HepG2 (cell line): ENCODE results near the gene NUDCD2. TPM values are rescaled to one million over a fixed set of nuclear protein-coding genes. Genes with fewer than 3 reads are reported as not detected.

ENCODE experiments used
- KDM3A ChIP-seq: IDR thresholded peaks from 2 replicates; pipeline ENCODE4 v1.6.1; 2018; ENCODE audit warnings: low read depth, missing compliant biosample characterization
- KLF15 ChIP-seq: sonication (generic); formaldehyde crosslinking; IDR thresholded peaks from 2 replicates; pipeline ENCODE4 v1.8.1; 2023; ENCODE audit warnings: borderline replicate concordance, mild to moderate bottlenecking, inconsistent platforms, missing genetic modification reagents, mixed read lengths
- MEIS2 ChIP-seq: sonication (generic); formaldehyde crosslinking; IDR thresholded peaks from 2 replicates; pipeline ENCODE4 v1.9.0; 2021; ENCODE audit warnings: mild to moderate bottlenecking, missing genetic modification reagents
- MYC ChIP-seq: sonication (generic); formaldehyde crosslinking; IDR thresholded peaks from 2 replicates; pipeline ENCODE4 v1.9.0; 2021; ENCODE audit warnings: missing genetic modification reagents, borderline replicate concordance
- NR3C1 ChIP-seq: sonication (generic); formaldehyde crosslinking; IDR thresholded peaks from 2 replicates; pipeline ENCODE4 v1.4.0; 2020; ENCODE audit warnings: missing genetic modification reagents
- POGZ ChIP-seq: sonication (generic); formaldehyde crosslinking; IDR thresholded peaks from 2 replicates; pipeline ENCODE4 v1.4.0; 2020; ENCODE audit warnings: mild to moderate bottlenecking, missing genetic modification reagents
- SALL2 ChIP-seq: sonication (generic); formaldehyde crosslinking; IDR thresholded peaks from 2 replicates; pipeline ENCODE4 v1.8.1; 2023; ENCODE audit warnings: mild to moderate bottlenecking, missing genetic modification reagents, inconsistent platforms
- SNAPC2 ChIP-seq: sonication (generic); formaldehyde crosslinking; IDR thresholded peaks from 2 replicates; pipeline ENCODE4 v1.8.1; 2022; ENCODE audit warnings: mild to moderate bottlenecking, missing genetic modification reagents
- TAF15 ChIP-seq: fragments of 200-400 bp; formaldehyde crosslinking; IDR thresholded peaks from one replicate; pipeline ENCODE4 v1.6.1; 2018; ENCODE audit warnings: mild to moderate bottlenecking, low read depth, low read length; ENCODE audit not compliant: poor library complexity, severe bottlenecking
- ZFP91 ChIP-seq: sonication (generic); formaldehyde crosslinking; IDR thresholded peaks from 2 replicates; pipeline ENCODE4 v1.9.0; 2022; ENCODE audit warnings: missing genetic modification reagents, mild to moderate bottlenecking, borderline replicate concordance
- ZNF24 ChIP-seq: fragments of 450-650 bp; IDR thresholded peaks from 2 replicates; pipeline ENCODE4 v1.6.1; 2017; ENCODE audit warnings: antibody characterized with exemption, mild to moderate bottlenecking
- ZNF557 ChIP-seq: sonication (generic); formaldehyde crosslinking; IDR thresholded peaks from 2 replicates; pipeline ENCODE4 v1.4.0; 2020; ENCODE audit warnings: missing genetic modification reagents
- ZNF772 ChIP-seq: sonication (generic); formaldehyde crosslinking; IDR thresholded peaks from 2 replicates; pipeline ENCODE4 v1.5.0; 2020; ENCODE audit warnings: mild to moderate bottlenecking, missing genetic modification reagents
- ZSCAN12 ChIP-seq: sonication (generic); formaldehyde crosslinking; IDR thresholded peaks from 2 replicates; pipeline ENCODE4 v1.9.0; 2021; ENCODE audit warnings: mild to moderate bottlenecking, missing genetic modification reagents
- polyA plus RNA-seq, 8 experiments: library from polyadenylated mRNA; depleted of rRNA in 3 of 8; stranded (reverse) in 7 of 8; unstranded in 1 of 8; fragments of >200 nt; fragmentation: Illumina TruSeq in 4 of 8; extraction: Trizol in 4 of 8; gene quantifications; 2 replicates each; pipeline versions ENCODE4 v1.2.1 to v1.2.3, GENCODE V29; 2011 to 2016; ENCODE audit warnings: low read depth in 4 of 8, missing spikeins in 1 of 8, mixed read lengths in 1 of 8; ENCODE audit not compliant: insufficient read depth in 1 of 8
- total RNA-seq, 5 experiments: library from RNA; depleted of rRNA; stranded (reverse); fragments of >200 nt; fragmentation: Illumina TruSeq; extraction: Trizol; gene quantifications; 2 replicates each; pipeline ENCODE4 v1.2.3, GENCODE V29; 2016; ENCODE audit warnings: low read depth in 1 of 5
- TF ChIP-seq, protein P1 (sequence below): sonication (generic); formaldehyde crosslinking; IDR thresholded peaks from 2 replicates; pipeline ENCODE4 v1.5.1; 2020; ENCODE audit warnings: mild to moderate bottlenecking, missing genetic modification reagents, borderline replicate concordance
- TF ChIP-seq, protein P2 (sequence below): sonication (generic); formaldehyde crosslinking; IDR thresholded peaks from 2 replicates; pipeline ENCODE4 v1.9.0; 2021; ENCODE audit warnings: missing genetic modification reagents, borderline replicate concordance
- TF ChIP-seq, protein P3 (sequence below): sonication (generic); formaldehyde crosslinking; IDR thresholded peaks from 2 replicates; pipeline ENCODE4 v1.9.0; 2022; ENCODE audit warnings: low read depth, missing genetic modification reagents

The NUDCD2 gene
- total and polyA plus RNA-seq, 2 of the 13 experiments (the other 11 are each of a cell fraction or from before 2014, with no cell fraction given): 14.8 to 39.2 TPM

DNA sequence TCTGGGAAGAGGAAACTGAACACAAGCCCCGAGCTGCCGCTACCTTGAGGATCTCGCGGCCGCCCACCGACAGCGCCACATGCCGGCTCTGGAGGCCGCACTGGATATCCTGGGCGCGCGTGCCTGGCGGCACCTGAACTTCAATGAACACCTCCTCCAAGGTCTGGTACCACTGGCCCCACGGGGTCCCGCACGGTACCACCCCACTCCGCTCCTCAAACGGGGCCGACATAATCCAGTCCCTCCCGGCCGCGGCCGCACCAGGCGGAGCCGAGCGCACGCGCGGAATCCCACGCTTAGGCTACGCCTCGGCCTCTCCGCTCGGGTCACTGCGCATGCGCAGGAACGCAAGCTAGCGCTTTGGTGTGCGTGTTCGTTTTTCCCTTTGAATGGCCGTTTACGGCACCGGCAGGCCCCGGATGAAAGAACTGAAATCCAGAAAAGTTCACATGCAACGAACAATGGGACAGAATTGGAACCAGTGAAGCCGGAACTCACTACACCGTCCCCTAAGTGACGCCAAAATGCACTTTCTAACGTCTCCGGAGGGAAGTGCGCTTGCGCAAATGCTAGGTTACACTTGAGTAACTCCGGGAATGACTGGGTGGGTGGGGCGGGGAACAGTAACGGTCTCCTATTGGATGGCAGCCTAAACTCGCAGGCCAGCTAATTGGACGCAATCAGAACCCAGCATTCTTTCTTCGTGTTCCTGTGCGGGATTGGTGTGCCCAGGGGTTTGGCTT is at the start of gene NUDCD2 (continued):
- TF ChIP-seq SNAPC2: peak; percentile 95; the same call in 1 of the 2 replicates
- TF ChIP-seq, protein P1, sequence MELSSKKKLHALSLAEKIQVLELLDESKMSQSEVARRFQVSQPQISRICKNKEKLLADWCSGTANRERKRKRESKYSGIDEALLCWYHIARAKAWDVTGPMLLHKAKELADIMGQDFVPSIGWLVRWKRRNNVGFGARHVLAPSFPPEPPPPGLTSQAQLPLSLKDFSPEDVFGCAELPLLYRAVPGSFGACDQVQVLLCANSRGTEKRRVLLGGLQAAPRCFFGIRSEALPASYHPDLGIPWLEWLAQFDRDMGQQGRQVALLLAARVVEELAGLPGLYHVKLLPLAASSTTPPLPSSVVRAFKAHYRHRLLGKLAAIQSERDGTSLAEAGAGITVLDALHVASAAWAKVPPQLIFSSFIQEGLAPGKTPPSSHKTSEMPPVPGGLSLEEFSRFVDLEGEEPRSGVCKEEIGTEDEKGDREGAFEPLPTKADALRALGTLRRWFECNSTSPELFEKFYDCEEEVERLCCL: peak; percentile 63; the same call in 1 of the 2 replicates
- peak; percentile 66 for TF ChIP-seq POGZ
- peak; percentile 75; the same call in 1 of the 2 replicates for TF ChIP-seq ZFP91 (CRISPR knock-in tag)
- TF ChIP-seq ZNF24: no peak
- TF ChIP-seq MEIS2 (CRISPR knock-in tag): no peak; the same call in 1 of the 2 replicates
- peak; percentile 75 for TF ChIP-seq TAF15
- no peak for TF ChIP-seq NR3C1
- 0 out of 2 replicates have a peak, but pooled peaks have one; percentile 26 for TF ChIP-seq KDM3A (CRISPR knock-in tag)
- peak; percentile 95 for TF ChIP-seq MYC
- TF ChIP-seq, protein P2, sequence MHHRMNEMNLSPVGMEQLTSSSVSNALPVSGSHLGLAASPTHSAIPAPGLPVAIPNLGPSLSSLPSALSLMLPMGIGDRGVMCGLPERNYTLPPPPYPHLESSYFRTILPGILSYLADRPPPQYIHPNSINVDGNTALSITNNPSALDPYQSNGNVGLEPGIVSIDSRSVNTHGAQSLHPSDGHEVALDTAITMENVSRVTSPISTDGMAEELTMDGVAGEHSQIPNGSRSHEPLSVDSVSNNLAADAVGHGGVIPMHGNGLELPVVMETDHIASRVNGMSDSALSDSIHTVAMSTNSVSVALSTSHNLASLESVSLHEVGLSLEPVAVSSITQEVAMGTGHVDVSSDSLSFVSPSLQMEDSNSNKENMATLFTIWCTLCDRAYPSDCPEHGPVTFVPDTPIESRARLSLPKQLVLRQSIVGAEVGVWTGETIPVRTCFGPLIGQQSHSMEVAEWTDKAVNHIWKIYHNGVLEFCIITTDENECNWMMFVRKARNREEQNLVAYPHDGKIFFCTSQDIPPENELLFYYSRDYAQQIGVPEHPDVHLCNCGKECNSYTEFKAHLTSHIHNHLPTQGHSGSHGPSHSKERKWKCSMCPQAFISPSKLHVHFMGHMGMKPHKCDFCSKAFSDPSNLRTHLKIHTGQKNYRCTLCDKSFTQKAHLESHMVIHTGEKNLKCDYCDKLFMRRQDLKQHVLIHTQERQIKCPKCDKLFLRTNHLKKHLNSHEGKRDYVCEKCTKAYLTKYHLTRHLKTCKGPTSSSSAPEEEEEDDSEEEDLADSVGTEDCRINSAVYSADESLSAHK (CRISPR knock-in tag): no peak
- TF ChIP-seq ZNF772 (CRISPR knock-in tag): peak; percentile 35; the same call in 1 of the 2 replicates
- TF ChIP-seq SALL2 (CRISPR knock-in tag): peak; percentile 81
- 0 out of 2 replicates have a peak, but pooled peaks have one; percentile 78 for TF ChIP-seq KLF15 (CRISPR knock-in tag)
- TF ChIP-seq ZNF557: no peak
- TF ChIP-seq ZSCAN12 (CRISPR knock-in tag): peak; percentile 71; the same call in 1 of the 2 replicates
- TF ChIP-seq, protein P3, sequence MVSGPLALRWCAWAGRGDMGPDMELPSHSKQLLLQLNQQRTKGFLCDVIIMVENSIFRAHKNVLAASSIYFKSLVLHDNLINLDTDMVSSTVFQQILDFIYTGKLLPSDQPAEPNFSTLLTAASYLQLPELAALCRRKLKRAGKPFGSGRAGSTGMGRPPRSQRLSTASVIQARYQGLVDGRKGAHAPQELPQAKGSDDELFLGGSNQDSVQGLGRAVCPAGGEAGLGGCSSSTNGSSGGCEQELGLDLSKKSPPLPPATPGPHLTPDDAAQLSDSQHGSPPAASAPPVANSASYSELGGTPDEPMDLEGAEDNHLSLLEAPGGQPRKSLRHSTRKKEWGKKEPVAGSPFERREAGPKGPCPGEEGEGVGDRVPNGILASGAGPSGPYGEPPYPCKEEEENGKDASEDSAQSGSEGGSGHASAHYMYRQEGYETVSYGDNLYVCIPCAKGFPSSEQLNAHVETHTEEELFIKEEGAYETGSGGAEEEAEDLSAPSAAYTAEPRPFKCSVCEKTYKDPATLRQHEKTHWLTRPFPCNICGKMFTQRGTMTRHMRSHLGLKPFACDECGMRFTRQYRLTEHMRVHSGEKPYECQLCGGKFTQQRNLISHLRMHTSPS: no peak
